ENCODE results near the gene SPEN.

DNA sequence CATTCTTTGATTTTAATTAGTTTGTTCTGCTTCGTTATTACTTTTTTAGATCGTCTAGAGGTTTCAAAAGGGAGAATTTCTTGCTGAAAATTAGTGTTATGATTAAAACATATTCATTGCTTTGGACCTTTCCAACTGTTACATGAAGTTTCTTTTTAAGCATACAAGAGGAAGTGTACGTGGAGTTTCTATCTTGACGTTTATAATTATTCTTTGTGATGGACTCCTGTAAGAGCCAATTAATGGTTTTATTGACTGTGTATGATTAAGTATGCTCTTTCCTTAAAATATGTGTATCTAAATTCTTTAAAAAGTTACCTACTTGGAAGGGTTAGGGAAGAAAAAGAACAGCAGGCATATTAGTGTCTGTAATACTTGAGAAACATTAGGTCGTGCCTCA is 37.8 kb downstream of the SPEN start:
- TF ChIP-seq POLR2AphosphoS5 (IDR thresholded peaks at IDR 0.05; ENCODE audit: borderline replicate concordance, low read depth, low read length) (no peak), EZH2 (IDR thresholded peaks at IDR 0.05) (no peak)
